ENCODE results near the gene DENND11.
"Not testable (repeated sequence)": the region's sequence is repeated elsewhere in the genome, so short reads cannot be mapped to it uniquely, and the experiment has no call there.

DENND11 gene

DNA sequence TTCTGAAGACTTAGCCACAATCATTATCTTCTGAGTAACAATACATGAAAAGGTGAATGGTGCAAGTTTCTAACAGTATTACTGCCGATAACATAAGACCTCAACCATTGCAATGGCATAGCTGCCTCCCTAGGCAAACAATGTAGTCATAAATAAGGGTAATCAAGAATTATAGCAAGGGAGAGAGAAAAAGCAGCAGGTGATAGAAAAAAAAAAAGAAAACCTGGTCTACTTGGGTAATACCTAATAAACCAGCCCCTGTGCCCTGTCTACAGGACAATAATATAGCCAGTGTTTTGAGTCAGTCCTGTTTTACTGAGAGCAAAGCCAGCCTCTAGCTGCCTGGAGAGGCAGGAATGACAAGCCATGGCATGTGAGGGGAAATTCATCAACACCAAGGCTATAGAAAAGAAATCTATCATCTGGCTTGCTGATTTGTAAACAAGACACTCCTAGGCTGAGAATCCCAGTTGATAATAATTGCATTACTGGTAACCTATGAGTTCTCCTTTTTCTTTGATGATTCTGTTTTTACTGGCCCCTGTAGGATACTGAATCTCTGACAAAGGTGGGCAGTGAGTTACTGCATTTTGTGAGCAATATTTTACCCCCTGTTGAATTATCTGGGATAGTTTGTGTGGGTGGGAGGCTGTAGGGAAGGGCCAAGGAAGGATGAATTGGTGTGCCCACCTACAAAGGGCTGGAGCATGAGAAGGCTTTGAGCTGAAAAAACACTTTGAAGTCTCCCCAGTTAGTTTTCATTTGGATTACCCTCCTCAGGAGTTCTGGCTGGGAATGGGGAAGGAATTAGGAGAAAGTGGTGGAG is 4.5 kb upstream of the DENND11 start:
- DNase-seq = no peak

DNA sequence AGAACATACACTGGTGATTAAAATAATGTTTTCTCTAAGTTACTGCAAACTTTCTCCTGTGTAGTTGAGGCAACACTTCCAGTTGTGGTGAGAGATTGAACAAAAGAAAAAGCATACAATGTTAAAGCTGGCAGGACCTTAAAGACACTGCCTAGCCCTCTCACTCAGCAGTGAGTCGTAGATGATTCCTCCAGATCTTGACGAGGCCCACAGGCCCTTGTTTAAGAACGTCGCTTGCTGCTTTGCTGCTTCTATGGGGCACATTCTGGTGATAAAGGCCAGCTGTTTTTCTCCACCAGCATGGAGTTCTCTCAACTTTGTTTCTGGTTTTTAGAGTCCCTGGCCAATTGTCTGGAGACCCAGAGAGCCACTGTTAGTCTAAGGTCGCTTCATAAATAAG is 2.8 kb upstream of the DENND11 start:
- no peak for DNase-seq

- no peak for DNase-seq
These were observed 2.1 kb upstream of the DENND11 start for GRCh38 chr7:141704112-141704511.

DNA sequence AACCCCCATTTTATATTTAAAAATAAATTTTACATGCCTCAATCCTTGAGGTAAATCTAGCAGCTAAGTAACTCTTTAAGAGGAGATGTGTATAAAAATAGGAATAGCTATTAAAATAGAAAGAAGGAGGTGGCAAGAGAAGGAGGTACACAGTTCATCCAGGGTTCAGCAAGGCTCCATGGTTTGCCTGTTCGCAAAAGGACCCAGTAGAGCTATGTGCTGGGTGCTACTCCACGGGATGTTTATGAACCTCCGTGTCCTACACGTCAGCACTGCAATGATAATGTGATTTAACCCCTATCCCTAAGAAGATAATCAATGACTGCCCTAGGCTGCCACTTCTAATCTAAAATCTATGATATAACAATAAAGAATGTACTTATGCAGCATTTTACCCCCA is 926 bp upstream of the DENND11 start:
- DNase-seq = no peak

GRCh38 chr7:141701489-141702046 is 398 bp downstream of the DENND11 start:
- DNase-seq = peak; percentile 72

- no peak for DNase-seq
These were observed 1.1 kb downstream of the DENND11 start for GRCh38 chr7:141700848-141701371.

- DNase-seq = no peak
These were observed 1.6 kb downstream of the DENND11 start for GRCh38 chr7:141700296-141700847.

DNA sequence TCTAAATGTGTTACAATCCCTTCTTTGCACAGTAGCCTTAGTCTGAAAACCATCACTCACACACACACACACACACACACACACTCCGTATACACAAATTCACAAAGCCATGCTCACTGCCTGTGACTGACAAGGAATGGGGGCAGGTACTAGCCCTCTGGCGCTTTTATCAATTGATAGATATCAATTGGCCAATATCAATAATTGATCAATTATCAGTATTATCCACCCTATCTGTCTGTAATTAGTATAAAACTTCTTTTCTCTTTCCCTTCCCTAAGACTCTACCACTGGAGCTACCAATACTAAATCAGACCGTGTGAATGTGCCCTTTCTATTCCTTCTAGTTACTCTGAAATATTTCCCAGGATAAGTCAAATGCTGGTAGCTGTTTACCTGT is 2.1 kb downstream of the DENND11 start:
- no peak for DNase-seq

- no peak for DNase-seq
These were observed 3.5 kb downstream of the DENND11 start for GRCh38 chr7:141698247-141699015.

DNA sequence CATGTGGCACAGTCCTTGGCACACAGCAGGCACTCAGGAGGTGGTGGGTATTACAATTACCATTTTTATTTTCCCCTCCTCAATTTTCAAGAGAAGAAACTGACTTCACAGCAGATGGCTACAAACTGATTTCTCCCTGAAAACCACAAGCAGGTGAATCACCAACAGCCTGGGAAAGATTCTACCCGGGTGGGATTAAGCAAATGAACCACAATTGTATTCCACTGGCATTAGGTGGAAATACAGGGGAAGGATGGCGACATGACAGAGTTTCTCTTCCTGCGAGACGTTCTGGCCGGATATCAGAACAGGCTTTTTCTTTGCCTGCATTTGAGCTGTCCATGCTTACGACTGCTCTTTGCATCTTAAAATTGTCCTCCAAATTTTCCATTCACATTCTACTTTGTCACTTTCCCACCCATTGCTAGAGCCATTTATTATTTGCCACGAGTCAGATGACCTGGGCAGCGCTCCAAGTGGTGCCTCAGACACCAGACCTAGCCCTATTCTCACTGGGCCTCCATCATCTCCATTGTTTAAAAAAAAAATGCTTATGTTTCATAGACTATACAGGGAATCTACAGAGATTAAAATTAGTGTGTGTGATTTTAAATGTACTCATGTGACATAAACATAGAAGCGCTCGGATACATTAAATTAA is 4.6 kb downstream of the DENND11 start:
- DNase-seq = no peak

GRCh38 chr7:141696348-141696747 is 5.6 kb downstream of the DENND11 start:
- no peak for DNase-seq

- no peak for DNase-seq
These were observed 6.1 kb downstream of the DENND11 start for GRCh38 chr7:141695803-141696289.

GRCh38 chr7:141693082-141693481 is 8.9 kb downstream of the DENND11 start:
- no peak for DNase-seq

DNA sequence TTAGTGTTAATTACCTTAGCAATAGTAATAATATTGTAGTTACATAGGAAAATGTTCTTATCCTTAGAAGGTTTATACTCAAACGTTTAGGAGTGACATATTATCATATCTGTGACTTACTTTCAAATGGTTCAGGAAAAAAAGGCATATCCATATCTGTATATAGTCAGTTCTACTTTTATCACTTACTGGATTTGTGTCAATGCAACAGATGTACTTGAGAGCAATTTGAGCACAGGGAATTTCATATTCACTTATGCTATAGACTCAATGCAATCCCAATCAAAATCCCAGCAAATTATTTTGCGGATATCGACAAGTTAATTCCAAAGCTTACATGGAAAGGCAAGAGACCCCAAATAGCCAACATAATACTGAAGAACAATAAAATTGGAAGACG is 10.0 kb downstream of the DENND11 start:
- no peak for DNase-seq

- DNase-seq = no peak
These were observed 10.4 kb downstream of the DENND11 start for GRCh38 chr7:141691540-141691939.

DNA sequence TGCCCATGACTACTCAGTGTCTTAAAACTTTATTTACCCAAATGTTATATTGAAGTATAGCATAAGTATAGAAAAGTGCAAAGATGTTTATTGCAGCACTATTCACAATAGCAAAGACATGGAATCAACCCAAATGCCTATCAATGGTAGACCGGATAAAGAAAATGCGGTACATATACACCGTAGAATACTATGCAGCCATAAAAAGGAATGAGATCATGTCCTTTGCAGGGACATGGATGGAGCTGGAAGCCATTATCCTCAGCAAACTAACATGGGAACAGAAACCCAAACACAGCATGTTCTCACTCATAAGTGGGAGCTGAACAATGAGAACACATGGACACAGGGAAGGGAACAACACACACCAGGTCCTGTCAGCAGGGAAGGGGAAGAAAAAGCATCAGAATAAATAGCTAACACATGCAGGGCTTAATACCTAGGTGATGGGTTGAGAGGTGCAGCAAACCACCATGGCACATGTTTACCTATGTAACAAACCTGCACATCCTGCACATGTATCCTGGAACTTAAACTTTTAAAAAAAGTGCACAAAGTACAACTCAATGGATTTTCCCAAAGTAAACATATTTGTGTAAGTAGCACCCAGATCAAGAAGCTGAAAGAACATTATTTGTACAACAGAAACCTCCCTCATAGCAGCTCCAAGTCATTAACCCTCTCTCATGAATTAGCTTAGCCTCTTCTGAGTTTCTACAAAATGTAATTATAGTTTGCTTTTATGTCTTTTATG is 12.7 kb downstream of the DENND11 start:
- DNase-seq = not testable (repeated sequence)

- DNase-seq = no peak
These were observed 13.9 kb downstream of the DENND11 start for GRCh38 chr7:141688043-141688442.

- DNase-seq = no peak
These were observed 15.3 kb downstream of the DENND11 start for GRCh38 chr7:141686670-141687069.

DNA sequence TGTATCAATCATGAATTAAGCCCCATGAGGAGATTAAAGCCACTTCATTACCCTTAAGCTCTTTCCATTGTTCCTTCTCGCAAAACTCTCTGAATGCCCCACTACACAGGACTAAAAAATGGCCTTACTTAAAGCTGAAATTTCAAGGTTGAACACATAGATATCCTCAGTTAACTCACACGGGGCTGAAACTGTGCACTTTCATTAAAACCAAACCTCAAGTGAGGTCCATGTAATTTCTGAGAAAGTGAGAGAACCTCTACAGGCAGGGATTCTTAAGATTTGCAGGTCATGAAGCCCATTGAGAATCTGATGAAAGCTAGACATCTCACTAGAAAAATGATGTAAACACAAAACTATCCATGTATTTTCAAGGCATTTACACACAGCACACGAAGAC is 15.9 kb downstream of the DENND11 start:
- DNase-seq = no peak

GRCh38 chr7:141685285-141686023 is 16.5 kb downstream of the DENND11 start:
- no peak for DNase-seq

- DNase-seq = peak; percentile 54
These were observed 23.0 kb downstream of the DENND11 start for GRCh38 chr7:141679014-141679413.

Data from activated CD4-positive, alpha-beta T cell treated with anti-CD3 and anti-CD28 coated beads, Interleukin-2, Interleukin-6, amounts not matched to agents 100 ng/mL and 50 ng/mL, durations not matched to agents 16 hours and 8 hours (primary cell).